HUES6 (cell line): ENCODE measurements around the gene CBX2.

Experiments
- H3K27ac ChIP-seq: 2 replicates; pipeline ENCODE4 v1.7.0; 2013; ENCODE audit warnings: low read depth, mild to moderate bottlenecking, low read length, inconsistent platforms
- H3K27me3 ChIP-seq: 2 replicates; pipeline ENCODE4 v1.6.1; 2013; ENCODE audit warnings: low read length; ENCODE audit not compliant: control insufficient read depth, insufficient read depth
- H3K36me3 ChIP-seq: 2 replicates; pipeline ENCODE4 v1.6.1; 2013; ENCODE audit warnings: low read length; ENCODE audit not compliant: control insufficient read depth, insufficient read depth
- H3K4me1 ChIP-seq: 2 replicates; pipeline ENCODE4 v1.6.1; 2013; ENCODE audit warnings: low read length; ENCODE audit not compliant: control insufficient read depth, insufficient read depth
- H3K4me3 ChIP-seq: 2 replicates; pipeline ENCODE4 v1.5.1; 2013; ENCODE audit warnings: low read depth, low read length
- H3K9ac ChIP-seq: one replicate; pipeline ENCODE4 v1.6.1; 2013; ENCODE audit warnings: mild to moderate bottlenecking, low read length
- H3K9me3 ChIP-seq: 2 replicates; pipeline ENCODE4 v1.6.1; 2013; ENCODE audit warnings: low read depth, low read length; ENCODE audit not compliant: control insufficient read depth, insufficient read depth

The CBX2 gene

GRCh38 chr17:79798299-79799173, 20.6 kb downstream of the CBX2 start:
- no peaks in the 10 kb centered on the region for H3K9me3 ChIP-seq
- peaks cover 92% of the 10 kb centered on the region for H3K27me3 ChIP-seq
- H3K36me3 ChIP-seq, result no peaks in the 10 kb centered on the region
- no peak overlapping the region for H3K9ac ChIP-seq
- H3K27ac ChIP-seq, result no peak overlapping the region
- peaks cover 55% of the 10 kb centered on the region for H3K4me1 ChIP-seq
- H3K4me3 ChIP-seq, result peak overlapping the region; percentile 39

DNA sequence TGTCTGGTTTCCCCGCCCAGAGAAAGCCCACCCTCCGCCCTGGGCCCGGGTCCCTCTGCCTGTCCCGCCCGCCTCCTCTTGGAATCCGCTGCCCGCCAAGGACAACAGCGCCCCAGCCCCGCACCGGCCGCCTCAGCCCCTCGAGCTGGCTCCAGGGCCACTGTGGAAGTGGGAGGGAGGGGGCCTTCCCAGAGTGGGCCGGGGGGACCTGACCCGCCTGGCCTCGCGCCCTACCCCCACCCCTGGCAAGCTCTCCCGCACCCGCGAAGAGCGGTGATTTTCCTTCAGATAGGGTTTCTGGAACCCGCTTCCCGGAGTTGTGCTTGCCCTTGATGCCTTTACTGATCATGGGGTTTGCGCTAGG, 21.2 kb downstream of the CBX2 start:
- peaks cover 54% of the 10 kb centered on the region for H3K4me1 ChIP-seq

GRCh38 chr17:79799538-79800324, 21.8 kb downstream of the CBX2 start:
- peaks cover 92% of the 10 kb centered on the region for H3K27me3 ChIP-seq
- H3K9ac ChIP-seq, result no peak overlapping the region

More for the DNA sequence above, 21.2 kb downstream of the CBX2 start:
- no peaks in the 10 kb centered on the region for H3K36me3 ChIP-seq
- H3K9me3 ChIP-seq, result no peaks in the 10 kb centered on the region
- H3K27me3 ChIP-seq, result peaks cover 92% of the 10 kb centered on the region
- no peak overlapping the region for H3K4me3 ChIP-seq
- H3K9ac ChIP-seq, result no peak overlapping the region
- H3K27ac ChIP-seq, result no peak overlapping the region

GRCh38 chr17:79800325-79801155, 22.6 kb downstream of the CBX2 start:
- Histone ChIP-seq H3K27ac (no peak overlapping the region), H3K27me3 (peaks cover 92% of the 10 kb centered on the region), H3K9ac (no peak overlapping the region), H3K4me3 (peak overlapping the region; percentile 48), H3K9me3 (no peaks in the 10 kb centered on the region), H3K4me1 (peaks cover 47% of the 10 kb centered on the region), H3K36me3 (no peaks in the 10 kb centered on the region)

More at GRCh38 chr17:79799538-79800324, 21.8 kb downstream of the CBX2 start:
- Histone ChIP-seq H3K4me1 (peaks cover 53% of the 10 kb centered on the region), H3K36me3 (no peaks in the 10 kb centered on the region), H3K4me3 (peak overlapping the region; percentile 48; the same call in 1 of the 2 replicates), H3K9me3 (no peaks in the 10 kb centered on the region), H3K27ac (no peak overlapping the region)

- Histone ChIP-seq H3K36me3 (no peaks in the 10 kb centered on the region), H3K9ac (no peak overlapping the region), H3K4me1 (peaks cover 43% of the 10 kb centered on the region), H3K4me3 (peak overlapping the region; percentile 48), H3K27ac (no peak overlapping the region), H3K9me3 (no peaks in the 10 kb centered on the region), H3K27me3 (peaks cover 92% of the 10 kb centered on the region)
Measured at GRCh38 chr17:79801156-79802038, 23.4 kb downstream of the CBX2 start.

GRCh38 chr17:79802039-79802735, 24.2 kb downstream of the CBX2 start:
- Histone ChIP-seq H3K9me3 (no peaks in the 10 kb centered on the region), H3K27ac (no peak overlapping the region), H3K27me3 (peaks cover 96% of the 10 kb centered on the region), H3K4me3 (0 out of 2 replicates have a peak overlapping the region, but pooled peaks have one; percentile 8), H3K36me3 (no peaks in the 10 kb centered on the region), H3K9ac (no peak overlapping the region), H3K4me1 (peaks cover 44% of the 10 kb centered on the region)

GRCh38 chr17:79802736-79803420, 24.9 kb downstream of the CBX2 start:
- H3K36me3 ChIP-seq, result no peaks in the 10 kb centered on the region
- H3K9ac ChIP-seq, result no peak overlapping the region
- no peak overlapping the region for H3K27ac ChIP-seq
- H3K4me1 ChIP-seq, result peaks cover 44% of the 10 kb centered on the region
- H3K9me3 ChIP-seq, result no peaks in the 10 kb centered on the region
- 0 out of 2 replicates have a peak overlapping the region, but pooled peaks have one; percentile 8 for H3K4me3 ChIP-seq
- peaks cover 100% of the 10 kb centered on the region for H3K27me3 ChIP-seq

DNA sequence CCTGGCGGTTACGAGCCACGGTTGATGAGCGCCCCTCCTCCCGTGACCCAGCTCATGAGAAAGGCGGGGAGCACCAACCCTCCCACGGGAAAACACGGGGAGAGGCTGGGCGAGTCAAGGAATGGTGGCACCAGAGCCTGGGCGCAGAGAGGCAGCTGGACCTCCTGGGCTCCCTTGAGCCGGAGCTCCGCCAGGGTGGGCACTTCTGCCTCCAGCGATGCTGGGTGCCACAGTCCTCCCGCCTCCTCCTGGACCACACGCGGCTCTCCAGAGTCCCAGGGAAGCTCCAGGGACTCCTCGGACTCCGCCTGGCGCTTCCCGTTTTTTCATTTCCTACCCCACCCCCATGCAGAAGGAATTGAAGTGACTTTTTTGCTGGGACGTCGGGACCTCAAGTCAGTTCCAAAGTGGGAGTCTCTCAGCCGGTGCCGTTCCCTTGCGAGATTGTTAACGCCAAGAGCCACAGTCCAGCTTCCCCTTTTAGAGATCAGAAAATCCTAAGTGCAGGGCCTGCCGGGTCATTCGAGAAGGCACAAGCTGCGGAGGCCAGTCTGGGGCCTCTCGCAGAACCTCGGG, 25.6 kb downstream of the CBX2 start:
- Histone ChIP-seq H3K27me3 (peaks cover 100% of the 10 kb centered on the region), H3K4me3 (no peak overlapping the region; the same call in 1 of the 2 replicates)

More for the DNA sequence above, 25.6 kb downstream of the CBX2 start:
- Histone ChIP-seq H3K36me3 (no peaks in the 10 kb centered on the region), H3K4me1 (peaks cover 39% of the 10 kb centered on the region), H3K9me3 (no peaks in the 10 kb centered on the region), H3K9ac (no peak overlapping the region), H3K27ac (no peak overlapping the region)
